A673 (cell line): ENCODE results near the gene CHRNG.

Source experiments
- CTCF ChIP-seq: fragments of 300-800, 200-600 bp; sonication (generic); conservative IDR thresholded peaks from 2 replicates; pipeline ENCODE4 v1.5.1; 2017; ENCODE audit warnings: low read depth, mild to moderate bottlenecking, antibody characterized with exemption, low read length, moderate library complexity, mixed read lengths
- EZH2 ChIP-seq: fragments of 200-600 bp; sonication (generic); IDR thresholded peaks from 2 replicates; pipeline ENCODE4 v1.6.1; 2017; ENCODE audit warnings: borderline replicate concordance, low read depth, mild to moderate bottlenecking, mixed read lengths, antibody characterized with exemption, low read length; ENCODE audit not compliant: poor library complexity, severe bottlenecking

GRCh38 chr2:232511336-232511890, 28.1 kb upstream of the CHRNG start:
- no peak for TF ChIP-seq CTCF
- no peak for TF ChIP-seq EZH2
